HepG2 (cell line): ENCODE data around the gene RFTN1. TPM values are rescaled to one million over a fixed set of nuclear protein-coding genes. Genes with fewer than 3 reads are reported as not detected.

ENCODE experiments used
- ATAC-seq: fragments of 200-7000 bp; cut with Tn5 transposase; 3 replicates; pipeline ENCODE4 v1.9.1; 2020; ENCODE audit warnings: mild to moderate bottlenecking, moderate library complexity
- BruUV-seq: library from RNA; stranded (reverse); fragments of 400-500 nt; replicated peaks from 2 replicates; lab custom pipeline; 2021; lab: Mats Ljungman, UMichigan
- CTCF ChIA-PET: fragments of 300-600 bp; formaldehyde crosslinking; extraction: SDS; loops from one replicate; lab custom pipeline; 2021; ENCODE audit warnings: low total read pairs, inconsistent platforms, low intra/inter-chr PET ratio; lab: Yijun Ruan, JAX
- POLR2A ChIA-PET: fragments of 350-600 bp; sonication (Branson Sonifier 250); formaldehyde crosslinking; loops from one replicate; lab custom pipeline; 2020; ENCODE audit warnings: antibody characterized with exemption, inconsistent platforms; lab: Yijun Ruan, JAX
- DNase-seq: peaks from one replicate; pipeline ENCODE4 v3.0.0-alpha.2; 2015; ENCODE audit warnings: low spot score
- FAIRE-seq: peaks from 3 replicates; lab custom pipeline; 2011; peaks lifted over from hg19 to GRCh38; lab: Jason Lieb, UNC
- H2AFZ ChIP-seq: one replicate; pipeline ENCODE4 v1.6.1; 2011; ENCODE audit warnings: low read length, inconsistent platforms
- H3K27ac ChIP-seq: fragments of 300-600 bp; 3 replicates; pipeline ENCODE4 v1.8.0; 2011; ENCODE audit warnings: mixed run types, mild to moderate bottlenecking, mixed read lengths, low read length, inconsistent platforms; ENCODE audit not compliant: insufficient read depth; ENCODE audit errors: extremely low read length
- H3K27me3 ChIP-seq, 2 experiments: fragments of 200-600 bp in 1 of 2; 2 replicates in 1 of 2; 3 replicates in 1 of 2; pipeline versions ENCODE4 v1.6.0 to v1.8.0; 2011; ENCODE audit warnings: low read length in 2 of 2, mild to moderate bottlenecking in 2 of 2, moderate library complexity in 2 of 2, inconsistent platforms in 1 of 2; ENCODE audit not compliant: insufficient read depth in 2 of 2, control insufficient read depth in 1 of 2
- H3K36me3 ChIP-seq, 2 experiments: fragments of 200-600 bp in 1 of 2; replicated peaks in 1 of 2; 2 replicates in 1 of 2; 3 replicates in 1 of 2; pipeline versions ENCODE4 v1.5.1 to v1.8.0; 2011; ENCODE audit warnings: low read length in 2 of 2, inconsistent platforms in 1 of 2; ENCODE audit not compliant: insufficient read depth in 2 of 2, control insufficient read depth in 1 of 2
- H3K4me1 ChIP-seq: 2 replicates; pipeline ENCODE4 v1.5.1; 2012; ENCODE audit warnings: low read length, inconsistent platforms; ENCODE audit not compliant: insufficient read depth
- H3K4me2 ChIP-seq: 2 replicates; pipeline ENCODE4 v1.6.0; 2011; ENCODE audit warnings: low read depth, low read length, inconsistent platforms
- H3K4me3 ChIP-seq, 3 experiments: fragments of 200-600 bp in 1 of 3; sonication (generic), shearing (Covaris generic) in 1 of 3; replicated peaks in 1 of 3; 2 replicates each; pipeline ENCODE4 v1.5.1; 2011 to 2016; ENCODE audit warnings: low read length in 3 of 3, inconsistent platforms in 2 of 3, low read depth in 2 of 3, mild to moderate bottlenecking in 2 of 3, control low read depth in 1 of 3, mixed read lengths in 1 of 3; ENCODE audit not compliant: insufficient read depth in 1 of 3
- H3K79me2 ChIP-seq: one replicate; pipeline ENCODE4 v1.6.1; 2011; ENCODE audit warnings: low read length, inconsistent platforms; ENCODE audit not compliant: insufficient read depth
- H3K9ac ChIP-seq: 2 replicates; pipeline ENCODE4 v1.6.0; 2011; ENCODE audit warnings: mild to moderate bottlenecking, low read depth, low read length, inconsistent platforms; ENCODE audit not compliant: insufficient read depth
- H3K9me3 ChIP-seq: 2 replicates; pipeline ENCODE4 v1.5.1; 2012; ENCODE audit warnings: mild to moderate bottlenecking, low read length
- H4K20me1 ChIP-seq: 2 replicates; pipeline ENCODE4 v1.6.0; 2011; ENCODE audit warnings: inconsistent platforms, mild to moderate bottlenecking, low read length, moderate library complexity; ENCODE audit not compliant: insufficient read depth
- NFIC ChIP-seq: IDR thresholded peaks from 2 replicates; pipeline ENCODE4 v1.6.1; 2012; ENCODE audit warnings: mild to moderate bottlenecking, low read length, inconsistent platforms
- TAF15 ChIP-seq: fragments of 200-400 bp; formaldehyde crosslinking; IDR thresholded peaks from one replicate; pipeline ENCODE4 v1.6.1; 2018; ENCODE audit warnings: mild to moderate bottlenecking, low read depth, low read length; ENCODE audit not compliant: poor library complexity, severe bottlenecking
- ZNF274 ChIP-seq: sonication (generic); formaldehyde crosslinking; IDR thresholded peaks from 2 replicates; pipeline ENCODE4 v1.5.1; 2020; ENCODE audit warnings: mild to moderate bottlenecking, missing genetic modification reagents
- ZNF564 ChIP-seq: sonication (generic); formaldehyde crosslinking; IDR thresholded peaks from 2 replicates; pipeline ENCODE4 v1.8.1; 2023; ENCODE audit warnings: mild to moderate bottlenecking, missing genetic modification reagents
- WGBS: methylation state at CpG from one replicate; pipeline ENCODE4 v1.1.6; 2017; ENCODE audit warnings: low lambda C conversion rate; 5-methylcytosine and 5-hydroxymethylcytosine counted together
- in situ Hi-C: cut with HindIII; loops from 2 replicates; pipeline ENCODE4 v1.10.0; 2017; ENCODE audit warnings: low pct_unique_long_range_greater_than_20kb; ENCODE audit not compliant: extremely low pct_ligation_motif_present
- intact Hi-C: fragments of 100-400 bp; cut with micrococcal nuclease; formaldehyde crosslinking; loops from one replicate; pipeline ENCODE4 v1.10.0; 2022; ENCODE audit not compliant: unreplicated experiment
- polyA plus RNA-seq, 8 experiments: library from polyadenylated mRNA; depleted of rRNA in 3 of 8; stranded (reverse) in 7 of 8; unstranded in 1 of 8; fragments of >200 nt; fragmentation: Illumina TruSeq in 4 of 8; extraction: Trizol in 4 of 8; gene quantifications; 2 replicates each; pipeline versions ENCODE4 v1.2.1 to v1.2.3, GENCODE V29; 2011 to 2016; ENCODE audit warnings: low read depth in 4 of 8, missing spikeins in 1 of 8, mixed read lengths in 1 of 8; ENCODE audit not compliant: insufficient read depth in 1 of 8
- total RNA-seq, 5 experiments: library from RNA; depleted of rRNA; stranded (reverse); fragments of >200 nt; fragmentation: Illumina TruSeq; extraction: Trizol; gene quantifications; 2 replicates each; pipeline ENCODE4 v1.2.3, GENCODE V29; 2016; ENCODE audit warnings: low read depth in 1 of 5
- TF ChIP-seq, protein P1 (sequence below): sonication (generic); formaldehyde crosslinking; IDR thresholded peaks from 2 replicates; pipeline ENCODE4 v1.4.0; 2020; ENCODE audit warnings: missing genetic modification reagents, mild to moderate bottlenecking, borderline replicate concordance
- TF ChIP-seq, protein P2 (sequence below): sonication (generic); formaldehyde crosslinking; IDR thresholded peaks from 2 replicates; pipeline ENCODE4 v1.5.0; 2020; ENCODE audit warnings: mild to moderate bottlenecking, missing genetic modification reagents
- TF ChIP-seq, protein P3 (sequence below): sonication (generic); formaldehyde crosslinking; IDR thresholded peaks from 2 replicates; pipeline ENCODE4 v1.4.0; 2020; ENCODE audit warnings: missing genetic modification reagents
- TF ChIP-seq, protein P4 (sequence below): sonication (generic); formaldehyde crosslinking; IDR thresholded peaks from 2 replicates; pipeline ENCODE4 v1.4.0; 2020; ENCODE audit warnings: missing genetic modification reagents, low read depth, mild to moderate bottlenecking, borderline replicate concordance

The RFTN1 gene
- total and polyA plus RNA-seq, 2 of the 13 experiments (the other 11 are each of a cell fraction or from before 2014, with no cell fraction given), result not detected

DNA sequence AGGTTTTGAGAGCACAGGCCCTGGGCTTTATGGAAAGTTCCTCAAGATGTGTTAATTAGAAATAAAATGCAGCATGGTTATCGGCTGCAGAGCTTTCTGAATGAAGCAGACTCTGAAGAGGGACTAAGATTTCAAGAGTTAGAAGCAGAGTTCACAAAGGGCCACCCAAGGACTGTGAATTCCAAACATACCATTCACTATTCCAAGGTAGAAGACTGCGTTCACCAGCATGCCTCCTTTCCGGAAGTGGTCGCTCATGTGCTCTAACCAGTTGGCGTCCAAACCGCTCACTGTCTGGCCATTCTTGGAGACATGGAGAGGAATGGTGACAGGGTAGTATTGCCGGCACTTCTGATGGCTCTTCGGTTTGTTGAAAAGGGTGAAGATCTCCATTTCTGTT, 143.6 kb downstream of the RFTN1 start:
- POLR2A ChIA-PET, result no interaction called here
- ATAC-seq (no peak), FAIRE-seq (no peak)
- in situ Hi-C loops, result no loop called here
- Histone ChIP-seq H3K27ac (no peak overlapping the region), H3K9ac (no peak overlapping the region), H2AFZ (no peak overlapping the region), H3K36me3 (no peaks in the 10 kb centered on the region)
- 95% methylated on average over 7 of the region's 8 CpGs for WGBS
- CTCF ChIA-PET, result no interaction called here
- no peak for TF ChIP-seq ZNF274
- TF ChIP-seq, protein P1, sequence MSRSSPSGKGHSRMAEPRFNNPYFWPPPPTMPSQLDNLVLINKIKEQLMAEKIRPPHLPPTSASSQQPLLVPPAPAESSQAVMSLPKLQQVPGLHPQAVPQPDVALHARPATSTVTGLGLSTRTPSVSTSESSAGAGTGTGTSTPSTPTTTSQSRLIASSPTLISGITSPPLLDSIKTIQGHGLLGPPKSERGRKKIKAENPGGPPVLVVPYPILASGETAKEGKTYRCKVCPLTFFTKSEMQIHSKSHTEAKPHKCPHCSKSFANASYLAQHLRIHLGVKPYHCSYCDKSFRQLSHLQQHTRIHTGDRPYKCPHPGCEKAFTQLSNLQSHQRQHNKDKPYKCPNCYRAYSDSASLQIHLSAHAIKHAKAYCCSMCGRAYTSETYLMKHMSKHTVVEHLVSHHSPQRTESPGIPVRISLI (CRISPR knock-in tag), result no peak
- no peak for TF ChIP-seq NFIC
- TF ChIP-seq, protein P2, sequence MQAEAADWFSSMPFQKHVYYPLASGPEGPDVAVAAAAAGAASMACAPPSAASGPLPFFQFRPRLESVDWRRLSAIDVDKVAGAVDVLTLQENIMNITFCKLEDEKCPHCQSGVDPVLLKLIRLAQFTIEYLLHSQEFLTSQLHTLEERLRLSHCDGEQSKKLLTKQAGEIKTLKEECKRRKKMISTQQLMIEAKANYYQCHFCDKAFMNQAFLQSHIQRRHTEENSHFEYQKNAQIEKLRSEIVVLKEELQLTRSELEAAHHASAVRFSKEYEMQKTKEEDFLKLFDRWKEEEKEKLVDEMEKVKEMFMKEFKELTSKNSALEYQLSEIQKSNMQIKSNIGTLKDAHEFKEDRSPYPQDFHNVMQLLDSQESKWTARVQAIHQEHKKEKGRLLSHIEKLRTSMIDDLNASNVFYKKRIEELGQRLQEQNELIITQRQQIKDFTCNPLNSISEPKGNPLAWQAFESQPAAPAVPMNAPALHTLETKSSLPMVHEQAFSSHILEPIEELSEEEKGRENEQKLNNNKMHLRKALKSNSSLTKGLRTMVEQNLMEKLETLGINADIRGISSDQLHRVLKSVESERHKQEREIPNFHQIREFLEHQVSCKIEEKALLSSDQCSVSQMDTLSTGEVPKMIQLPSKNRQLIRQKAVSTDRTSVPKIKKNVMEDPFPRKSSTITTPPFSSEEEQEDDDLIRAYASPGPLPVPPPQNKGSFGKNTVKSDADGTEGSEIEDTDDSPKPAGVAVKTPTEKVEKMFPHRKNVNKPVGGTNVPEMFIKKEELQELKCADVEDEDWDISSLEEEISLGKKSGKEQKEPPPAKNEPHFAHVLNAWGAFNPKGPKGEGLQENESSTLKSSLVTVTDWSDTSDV (CRISPR knock-in tag), result no peak
- no peak for TF ChIP-seq TAF15
- TF ChIP-seq, protein P3, sequence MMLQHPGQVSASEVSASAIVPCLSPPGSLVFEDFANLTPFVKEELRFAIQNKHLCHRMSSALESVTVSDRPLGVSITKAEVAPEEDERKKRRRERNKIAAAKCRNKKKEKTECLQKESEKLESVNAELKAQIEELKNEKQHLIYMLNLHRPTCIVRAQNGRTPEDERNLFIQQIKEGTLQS (CRISPR knock-in tag), result no peak
- TF ChIP-seq, protein P4, sequence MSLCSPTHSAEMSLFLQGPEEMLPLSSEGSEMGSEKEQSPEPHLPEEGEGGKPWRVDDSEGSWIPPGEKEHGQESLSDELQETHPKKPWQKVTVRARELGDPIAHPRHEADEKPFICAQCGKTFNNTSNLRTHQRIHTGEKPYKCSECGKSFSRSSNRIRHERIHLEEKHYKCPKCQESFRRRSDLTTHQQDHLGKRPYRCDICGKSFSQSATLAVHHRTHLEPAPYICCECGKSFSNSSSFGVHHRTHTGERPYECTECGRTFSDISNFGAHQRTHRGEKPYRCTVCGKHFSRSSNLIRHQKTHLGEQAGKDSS (CRISPR knock-in tag), result no peak
- TF ChIP-seq ZNF564 (CRISPR knock-in tag), result no peak
- TF ChIP-seq, all 625 proteins: peak for 0
- no peaks in the 10 kb centered on the region for H3K9me3 ChIP-seq
- intact Hi-C loops, result no loop called here
- H4K20me1 ChIP-seq, result no peaks in the 10 kb centered on the region
- H3K4me3 ChIP-seq, result no peak overlapping the region
- H3K4me1 ChIP-seq, result no peaks in the 10 kb centered on the region
- no TSS peak for BruUV-seq
- H3K79me2 ChIP-seq, result no peaks in the 10 kb centered on the region
- H3K27me3 ChIP-seq, result no peaks in the 10 kb centered on the region
- DNase-seq, result no peak
- H3K4me2 ChIP-seq, result no peak overlapping the region
